GM18868 (cell line): ENCODE measurements around the gene SNAPC2.

Experiments
- ATAC-seq: cut with Tn5 transposase; IDR thresholded peaks from one replicate; pipeline ENCODE4 v1.9.1; 2021; ENCODE audit warnings: mild to moderate bottlenecking, moderate library complexity; ENCODE audit not compliant: unreplicated experiment

Gene SNAPC2

DNA sequence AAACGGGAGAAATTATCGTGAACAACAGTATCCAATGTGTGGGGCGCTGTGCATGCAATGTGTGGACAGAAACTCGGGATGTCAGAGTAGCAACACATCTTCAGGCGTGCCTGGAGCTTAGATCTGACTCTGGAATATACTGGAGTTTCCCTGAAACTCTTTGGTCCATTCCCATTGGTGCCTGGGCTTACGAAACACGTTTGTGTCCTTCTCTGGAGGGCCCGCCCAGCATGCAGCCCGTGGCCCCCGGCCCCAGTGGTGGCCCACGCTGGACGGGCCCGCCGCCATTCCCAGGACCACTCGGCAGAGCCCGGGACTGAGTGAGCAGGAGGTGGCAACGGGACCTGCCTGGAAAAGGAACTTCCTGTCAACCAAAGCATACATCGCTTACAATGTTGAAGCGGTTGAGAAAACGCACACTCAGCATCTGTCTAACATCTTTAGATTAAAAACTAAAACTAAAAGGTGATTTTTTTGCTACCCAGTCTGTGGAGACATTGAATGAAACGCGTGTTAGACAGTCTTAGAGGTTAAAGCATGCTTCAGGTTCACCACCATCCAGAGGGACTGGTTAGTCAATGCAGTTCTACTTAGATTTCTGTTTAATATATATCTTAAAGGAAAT lies 42.6 kb downstream of the SNAPC2 start:
- no peak for ATAC-seq

DNA sequence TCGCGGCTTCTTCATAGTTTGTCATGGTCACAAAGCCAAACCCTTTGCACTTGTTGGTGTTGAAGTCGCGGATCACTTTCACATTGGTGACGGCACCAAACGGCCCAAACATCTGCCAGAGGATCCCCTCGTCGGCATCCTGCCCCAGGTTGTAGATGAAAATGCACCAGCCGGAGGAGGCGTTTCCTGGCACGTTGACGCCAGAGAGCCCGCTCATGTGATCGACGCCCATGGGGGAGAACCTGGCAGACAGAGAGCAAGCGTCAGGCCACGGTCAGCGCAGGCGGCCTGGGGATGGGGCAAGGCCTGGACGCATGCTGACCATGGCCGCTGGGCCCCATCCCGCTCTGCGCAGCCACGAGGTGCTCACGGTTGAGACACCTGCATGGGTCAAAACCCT lies 43.4 kb downstream of the SNAPC2 start:
- ATAC-seq = no peak

DNA sequence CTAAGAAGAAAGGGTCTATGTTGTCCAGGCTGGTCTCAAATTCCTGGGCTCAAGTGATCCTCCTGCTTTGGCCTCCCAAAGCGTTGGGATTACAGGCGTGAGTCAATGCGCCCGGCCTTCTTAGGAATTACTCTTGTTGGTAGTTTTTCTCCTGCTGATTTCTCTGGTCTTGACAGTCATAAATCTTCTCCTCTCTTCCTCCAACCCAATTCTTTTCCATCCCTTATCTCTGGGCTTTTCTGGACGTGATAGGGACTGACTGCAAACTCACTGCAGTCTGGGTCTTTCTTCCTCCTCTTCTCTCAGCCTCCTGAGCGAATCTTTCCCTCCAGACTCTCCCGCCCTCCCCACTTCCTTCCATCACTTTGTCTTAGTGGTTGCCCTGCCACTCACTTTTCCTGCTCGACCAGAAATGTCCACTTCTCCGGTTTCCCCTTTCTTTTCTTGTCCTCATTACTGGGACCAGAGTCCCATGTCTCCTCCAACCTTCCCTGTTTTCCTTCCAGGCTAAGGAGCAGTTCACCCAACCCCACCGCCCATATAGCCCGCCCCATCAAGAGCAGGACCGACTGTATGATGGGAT lies 45.2 kb downstream of the SNAPC2 start:
- ATAC-seq = no peak

DNA sequence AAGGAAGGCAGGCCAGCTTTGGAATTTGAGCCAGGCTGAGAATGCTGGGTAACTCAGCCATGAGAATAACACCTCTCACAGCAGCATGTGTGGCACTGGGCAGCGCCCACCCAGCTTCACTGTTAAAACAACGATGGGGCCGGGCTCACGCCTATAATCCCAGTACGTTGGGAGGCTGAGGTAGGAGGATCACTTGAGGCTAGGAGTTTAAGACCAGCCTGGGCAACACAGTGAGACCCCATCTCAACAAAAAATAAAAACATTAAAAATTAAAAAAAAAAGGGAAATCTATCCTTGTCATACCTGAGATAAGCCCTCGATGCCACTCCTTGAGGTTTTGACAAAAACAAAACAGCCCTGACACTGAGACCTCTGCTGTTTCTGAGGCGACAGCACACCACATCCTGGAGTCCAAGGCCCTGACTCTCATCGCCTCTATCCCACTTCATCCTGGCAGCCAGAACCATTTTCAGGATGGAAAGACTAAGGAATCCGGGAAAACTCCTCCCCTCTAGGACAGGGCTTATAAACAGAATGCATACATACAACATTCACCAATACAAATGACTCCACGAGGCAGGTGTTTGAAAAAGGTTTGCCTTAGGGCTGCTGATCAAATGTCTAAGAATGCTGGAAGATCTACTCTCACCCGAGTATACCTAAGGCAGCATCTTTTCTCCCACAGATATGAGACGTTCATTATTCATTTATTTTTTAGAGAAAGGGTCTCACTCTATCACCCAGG lies 46.0 kb downstream of the SNAPC2 start:
- ATAC-seq = no peak

DNA sequence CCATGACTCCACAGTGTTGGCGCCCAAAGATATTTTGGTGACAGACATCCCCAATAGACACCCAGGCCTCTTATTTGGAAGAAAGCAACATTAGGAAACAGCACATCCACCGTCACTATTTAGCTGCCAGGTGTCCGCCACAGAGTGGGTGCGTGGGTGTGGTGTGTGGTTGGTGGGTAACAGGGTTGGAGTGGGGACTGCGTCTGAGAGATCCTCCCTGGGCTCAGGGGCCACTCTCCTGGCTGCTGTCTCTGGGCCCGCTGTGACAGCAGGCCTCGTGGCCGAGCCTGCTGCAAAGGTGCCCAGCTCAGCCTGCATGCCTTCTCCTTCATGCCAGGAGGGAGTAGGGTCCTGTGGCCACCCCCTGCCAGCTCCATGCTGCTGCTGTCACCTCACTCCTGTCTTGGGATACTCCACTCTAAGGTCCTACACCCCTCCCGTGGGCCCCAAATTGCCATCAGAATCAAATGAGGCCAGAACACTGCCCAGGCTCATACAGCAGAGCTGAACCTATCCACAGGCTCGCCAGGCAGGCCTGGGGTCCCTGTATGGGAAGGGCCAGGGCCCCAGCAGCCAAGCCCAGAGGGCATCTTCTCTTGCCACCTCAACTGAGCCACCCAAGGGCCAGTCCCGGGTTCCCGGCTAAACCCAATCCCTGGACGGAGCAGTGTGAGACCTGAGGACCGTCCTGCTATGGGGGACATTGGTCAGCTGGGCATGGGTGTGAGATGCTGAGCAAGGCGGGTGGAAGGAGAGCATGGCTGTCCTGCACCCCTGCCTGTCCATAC lies 48.1 kb downstream of the SNAPC2 start:
- no peak for ATAC-seq

DNA sequence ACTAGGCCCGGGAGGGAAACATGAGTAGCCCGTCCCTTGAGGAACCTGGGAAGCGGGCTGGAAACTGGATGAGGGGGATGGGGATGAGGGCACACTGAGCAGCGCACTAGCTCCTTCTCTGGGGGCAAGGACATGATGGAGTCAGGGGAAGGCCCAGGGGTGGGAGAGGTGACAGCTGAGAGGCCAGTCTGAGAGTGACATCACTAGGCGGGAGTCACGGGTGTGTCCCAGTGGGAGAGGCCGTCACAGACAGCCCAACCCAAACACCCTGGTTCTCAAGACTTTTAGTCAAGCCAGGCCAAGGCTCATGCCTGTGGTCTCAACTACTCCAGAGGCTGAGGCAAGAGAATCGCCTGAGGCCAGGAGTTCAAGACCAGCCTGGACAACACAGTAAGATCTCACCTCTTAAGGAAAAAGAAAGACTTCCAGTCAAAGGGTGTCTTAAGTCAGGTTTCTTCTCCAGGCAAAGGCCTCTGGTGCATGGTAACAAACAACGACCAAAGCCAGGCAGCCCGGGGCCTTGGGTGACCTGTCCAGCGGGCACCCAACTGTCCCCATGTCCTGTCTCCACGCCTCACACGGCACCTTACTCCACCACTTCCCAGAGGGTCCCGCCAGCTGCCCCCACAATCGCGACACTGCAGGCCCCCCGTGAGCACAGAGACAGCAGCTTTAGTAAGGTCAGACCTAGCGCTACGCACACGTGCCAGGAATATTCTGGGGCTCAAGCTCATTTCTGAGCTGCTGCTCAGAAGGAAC lies 48.8 kb downstream of the SNAPC2 start:
- ATAC-seq = no peak

DNA sequence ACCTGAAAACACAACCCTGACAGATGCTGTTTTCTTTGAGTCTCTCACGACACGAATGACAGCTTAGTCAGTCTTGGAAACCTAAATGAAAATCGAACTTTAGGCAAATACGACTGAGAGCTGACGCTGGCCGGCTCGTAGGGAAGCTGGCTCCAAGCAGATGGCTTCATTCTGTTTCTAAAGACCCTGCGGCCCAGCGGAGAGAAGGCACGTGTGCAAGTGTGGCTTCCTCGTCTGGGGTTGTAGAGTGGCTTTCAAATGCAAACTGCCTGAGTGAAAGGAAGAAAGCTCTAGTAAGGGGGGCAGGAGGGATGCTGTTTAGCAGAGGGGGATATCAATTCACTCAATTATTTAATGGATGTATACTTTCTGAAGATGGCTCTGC lies 49.4 kb downstream of the SNAPC2 start:
- ATAC-seq = no peak

DNA sequence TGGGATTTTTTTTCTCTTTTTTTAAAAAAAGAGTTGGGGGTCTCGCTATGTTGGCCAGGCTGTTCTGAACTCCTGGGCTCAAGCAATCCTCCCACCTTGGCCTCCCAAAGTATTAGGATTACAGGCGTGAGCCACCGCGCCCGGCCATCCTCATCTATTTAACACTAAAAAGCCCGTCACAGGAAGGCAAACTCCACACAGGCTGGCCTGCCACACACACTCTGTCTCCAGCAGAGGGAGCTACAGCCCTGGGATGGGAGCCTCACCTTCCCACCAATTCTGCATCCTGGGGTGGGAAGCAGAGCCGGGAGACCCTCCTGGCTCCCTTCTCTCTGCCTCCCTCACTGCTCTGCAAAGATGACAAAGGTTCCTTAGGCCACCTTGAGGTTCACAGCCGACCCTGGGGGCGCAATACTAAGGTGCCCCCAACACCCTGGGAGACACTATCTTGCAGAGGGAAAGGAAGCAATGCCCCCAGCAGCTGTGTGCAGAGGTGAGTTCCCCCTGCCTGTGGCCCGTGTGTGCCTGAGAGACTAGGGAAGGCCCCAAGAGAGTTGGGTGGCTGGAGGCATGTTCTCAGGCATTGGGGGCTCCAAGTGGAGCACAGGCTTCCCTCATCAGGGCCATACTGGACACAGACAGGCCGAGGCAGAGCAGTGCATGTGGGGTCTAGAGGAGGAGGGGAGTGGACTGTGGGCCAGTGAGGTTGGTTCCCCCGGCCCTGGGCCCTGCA lies 50.7 kb downstream of the SNAPC2 start:
- ATAC-seq = no peak

DNA sequence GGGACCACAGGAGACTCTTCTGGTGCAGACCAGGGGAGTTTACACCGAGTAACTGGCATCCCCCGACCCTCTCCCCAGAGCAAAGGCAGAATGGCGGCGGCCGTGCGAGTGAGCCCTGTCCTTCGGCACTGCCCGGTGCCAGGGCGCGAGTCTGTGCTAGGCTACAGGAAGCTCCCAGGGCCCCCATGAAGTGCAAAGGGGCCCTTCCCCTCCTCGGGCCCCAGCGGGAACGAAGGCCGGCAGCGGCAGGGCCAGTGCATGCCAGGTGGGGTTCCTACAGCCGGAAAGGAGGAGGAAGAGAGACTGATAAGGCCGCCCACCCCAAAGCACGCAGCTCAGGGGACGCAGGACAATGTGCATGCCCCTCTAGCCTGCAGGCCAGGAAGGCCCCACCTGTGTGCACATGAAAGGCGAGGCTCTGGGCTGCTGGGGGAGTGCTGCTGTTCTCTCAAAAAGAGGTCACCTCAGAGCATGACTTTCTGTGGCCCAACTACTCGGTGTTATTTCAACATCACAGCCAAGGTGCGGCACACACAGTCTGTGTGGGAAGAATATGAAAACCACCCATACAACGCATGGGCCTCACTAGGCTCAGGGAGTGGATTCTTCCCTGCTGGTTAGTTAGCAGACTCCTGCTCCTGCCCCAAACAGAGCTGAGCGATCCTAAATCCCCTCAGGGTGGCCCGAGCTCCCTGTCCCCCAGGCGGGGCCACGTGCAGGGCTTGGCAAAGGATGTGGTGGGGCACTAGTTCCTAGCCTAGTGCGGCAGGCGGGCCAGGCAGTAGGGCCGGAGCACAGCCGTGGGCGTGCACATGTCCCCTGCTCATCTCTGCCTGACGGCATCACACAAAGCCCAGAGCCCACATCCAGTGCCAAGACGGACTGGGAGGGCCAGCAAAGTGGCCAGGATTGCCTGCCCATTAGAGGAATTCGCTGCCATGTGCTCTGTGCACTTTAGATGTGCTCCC lies 51.7 kb downstream of the SNAPC2 start:
- ATAC-seq = no peak
